GM18909 (cell line): ENCODE measurements around the gene CCDC197.

Source experiments
- ATAC-seq: cut with Tn5 transposase; IDR thresholded peaks from one replicate; pipeline ENCODE4 v1.9.1; 2021; ENCODE audit warnings: mild to moderate bottlenecking; ENCODE audit not compliant: unreplicated experiment, poor library complexity

Gene CCDC197

GRCh38 chr14:94038921-94039629 lies 42.0 kb downstream of the CCDC197 start:
- ATAC-seq, result no peak

- no peak for ATAC-seq
Measured at GRCh38 chr14:94040247-94040646, 43.1 kb downstream of the CCDC197 start.

- ATAC-seq, result no peak
Measured at GRCh38 chr14:94040796-94041195, 43.7 kb downstream of the CCDC197 start.

- ATAC-seq, result no peak
Measured at GRCh38 chr14:94041551-94042346, 44.6 kb downstream of the CCDC197 start.

GRCh38 chr14:94042433-94043091 lies 45.5 kb downstream of the CCDC197 start:
- no peak for ATAC-seq

GRCh38 chr14:94043111-94043755 lies 46.1 kb downstream of the CCDC197 start:
- no peak for ATAC-seq

- ATAC-seq, result no peak
Measured at GRCh38 chr14:94043756-94044475, 46.8 kb downstream of the CCDC197 start.

GRCh38 chr14:94044476-94045091 lies 47.5 kb downstream of the CCDC197 start:
- ATAC-seq, result no peak

- ATAC-seq, result no peak
Measured at GRCh38 chr14:94045101-94045500, 48.0 kb downstream of the CCDC197 start.

GRCh38 chr14:94045563-94046345 lies 48.7 kb downstream of the CCDC197 start:
- ATAC-seq, result no peak

GRCh38 chr14:94046696-94047250 lies 49.7 kb downstream of the CCDC197 start:
- ATAC-seq, result no peak

- ATAC-seq, result no peak
Measured at GRCh38 chr14:94047581-94047980, 50.5 kb downstream of the CCDC197 start.

- no peak for ATAC-seq
Measured at GRCh38 chr14:94048691-94049624, 51.9 kb downstream of the CCDC197 start.

GRCh38 chr14:94049625-94050023 lies 52.5 kb downstream of the CCDC197 start:
- ATAC-seq, result no peak

- ATAC-seq, result no peak
Measured at GRCh38 chr14:94050231-94050880, 53.3 kb downstream of the CCDC197 start.

- no peak for ATAC-seq
Measured at GRCh38 chr14:94051115-94051514, 54.0 kb downstream of the CCDC197 start.

- no peak for ATAC-seq
Measured at GRCh38 chr14:94051779-94052178, 54.7 kb downstream of the CCDC197 start.
